PC-9 (cell line): ENCODE measurements around the gene GPC5. TPM values are rescaled to one million over a fixed set of nuclear protein-coding genes. Genes with fewer than 3 reads are reported as not detected.

Source experiments
- BruUV-seq: library from RNA; stranded (reverse); fragments of 400-500 nt; replicated peaks from 2 replicates; lab custom pipeline; 2021; lab: Mats Ljungman, UMichigan
- CTCF ChIA-PET: fragments of 300-600 bp; sonication (Branson Sonifier 250); formaldehyde crosslinking; loops from one replicate; lab custom pipeline; 2022; ENCODE audit warnings: antibody characterized with exemption; lab: Charles Lee
- POLR2A ChIA-PET: fragments of 300-600 bp; sonication (Branson Sonifier 250); formaldehyde crosslinking; loops from one replicate; lab custom pipeline; 2022; ENCODE audit warnings: antibody characterized with exemption; ENCODE audit not compliant: unreplicated experiment; lab: Charles Lee
- DNase-seq, 2 experiments: peaks; one replicate each; pipeline versions ENCODE4 v3.0.0 to v3.0.0-alpha.2; 2015 to 2022; ENCODE audit warnings: mixed read lengths in 1 of 2
- H2AFZ ChIP-seq: fragments of 200-600 bp; sonication (generic); 2 replicates; pipeline ENCODE4 v1.8.1; 2017; ENCODE audit warnings: antibody characterized with exemption
- H3F3A ChIP-seq: fragments of 200-600 bp; sonication (generic); 2 replicates; pipeline ENCODE4 v1.8.1; 2017; ENCODE audit warnings: antibody characterized with exemption, mild to moderate bottlenecking, low read depth; ENCODE audit not compliant: insufficient read depth
- H3K27ac ChIP-seq: fragments of 200-600 bp; sonication (generic); 2 replicates; pipeline ENCODE4 v1.6.1; 2016; ENCODE audit warnings: mixed run types
- H3K27me3 ChIP-seq: fragments of 200-600 bp; sonication (generic); 2 replicates; pipeline ENCODE4 v1.6.1; 2016; ENCODE audit warnings: low read depth, mixed run types; ENCODE audit not compliant: insufficient read depth
- H3K36me3 ChIP-seq: fragments of 200-600 bp; sonication (generic); 2 replicates; pipeline ENCODE4 v1.6.1; 2016; ENCODE audit warnings: low read depth, mixed run types
- H3K4me1 ChIP-seq: fragments of 200-600 bp; sonication (generic); replicated peaks from 2 replicates; pipeline ENCODE4 v1.6.1; 2016; ENCODE audit warnings: mixed run types; ENCODE audit not compliant: insufficient read depth
- H3K4me2 ChIP-seq: fragments of 200-600 bp; sonication (generic); 2 replicates; pipeline ENCODE4 v1.6.1; 2017; ENCODE audit warnings: mixed run types
- H3K4me3 ChIP-seq: fragments of 200-600 bp; sonication (generic); 2 replicates; pipeline ENCODE4 v1.6.1; 2016; ENCODE audit warnings: mixed run types
- H3K79me2 ChIP-seq: fragments of 200-600 bp; sonication (generic); 2 replicates; pipeline ENCODE4 v1.6.1; 2017; ENCODE audit warnings: low read depth, mixed run types
- H3K9me2 ChIP-seq: fragments of 200-600 bp; sonication (generic); 2 replicates; pipeline ENCODE4 v1.8.1; 2017; ENCODE audit warnings: mild to moderate bottlenecking; ENCODE audit not compliant: insufficient read depth
- H3K9me3 ChIP-seq: fragments of 200-600 bp; sonication (generic); 2 replicates; pipeline ENCODE4 v1.8.1; 2016; ENCODE audit warnings: low read depth; ENCODE audit not compliant: insufficient read depth
- H4K20me1 ChIP-seq: fragments of 200-600 bp; sonication (generic); 2 replicates; pipeline ENCODE4 v1.8.1; 2017; ENCODE audit not compliant: insufficient read depth
- CTCF ChIP-seq: fragments of 200-600 bp; sonication (generic); conservative IDR thresholded peaks from 2 replicates; pipeline ENCODE4 v1.6.1; 2017; ENCODE audit warnings: mixed run types, antibody characterized with exemption, mild to moderate bottlenecking, moderate library complexity
- EZH2 ChIP-seq: fragments of 200-600 bp; sonication (generic); IDR thresholded peaks from 2 replicates; pipeline ENCODE4 v1.8.0; 2017; ENCODE audit warnings: antibody characterized with exemption, low read depth
- intact Hi-C: fragments of 100-400 bp; cut with micrococcal nuclease; formaldehyde crosslinking; loops from one replicate; pipeline ENCODE4 v1.10.0; 2022; ENCODE audit not compliant: unreplicated experiment
- total RNA-seq: library from RNA; stranded (reverse); gene quantifications from 2 replicates; pipeline ENCODE4 v1.2.3, GENCODE V29; 2021

The GPC5 gene
- total RNA-seq, 1 experiment from 2014 or later, result not detected

DNA sequence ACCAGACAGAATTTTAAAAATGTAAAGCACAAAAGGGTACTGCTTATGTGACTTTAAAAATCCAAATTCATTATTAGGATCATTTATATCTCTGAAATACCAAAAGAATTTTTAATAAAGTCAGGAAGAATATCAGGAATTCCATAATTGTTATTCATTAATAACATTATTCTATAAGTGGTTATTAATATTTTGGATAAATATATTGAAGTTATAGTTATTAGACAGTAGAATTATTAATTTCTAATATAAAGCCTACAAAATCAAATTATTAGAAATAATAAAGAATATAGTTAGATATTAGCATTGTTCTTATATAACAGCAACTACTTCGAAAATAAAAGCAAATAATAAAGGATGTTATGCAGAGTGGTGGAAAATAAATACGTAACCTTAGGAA lies 105.8 kb downstream of the GPC5 start:
- H3K27ac ChIP-seq, result no peak overlapping the region
- no peaks in the 10 kb centered on the region for H3K9me3 ChIP-seq
- H3K9me2 ChIP-seq, result no peaks in the 10 kb centered on the region
- H3F3A ChIP-seq, result no peaks in the 10 kb centered on the region
- POLR2A ChIA-PET, result no interaction called here
- no peaks in the 10 kb centered on the region for H3K27me3 ChIP-seq
- CTCF ChIA-PET, result no interaction called here
- H4K20me1 ChIP-seq, result no peaks in the 10 kb centered on the region
- DNase-seq, result no peak
- no TSS peak for BruUV-seq
- H3K4me2 ChIP-seq, result no peak overlapping the region
- no peak overlapping the region for H3K4me3 ChIP-seq
- no peaks in the 10 kb centered on the region for H3K79me2 ChIP-seq
- H3K4me1 ChIP-seq, result no peaks in the 10 kb centered on the region
- H2AFZ ChIP-seq, result no peak overlapping the region
- intact Hi-C loops, result no loop called here
- H3K36me3 ChIP-seq, result no peaks in the 10 kb centered on the region
- TF ChIP-seq CTCF, result no peak
- TF ChIP-seq EZH2, result no peak

GRCh38 chr13:91506759-91507158 lies 108.3 kb downstream of the GPC5 start:
- BruUV-seq, result no TSS peak
- Histone ChIP-seq H4K20me1 (no peaks in the 10 kb centered on the region), H3F3A (no peaks in the 10 kb centered on the region), H3K27me3 (no peaks in the 10 kb centered on the region), H3K9me2 (no peaks in the 10 kb centered on the region), H2AFZ (no peak overlapping the region), H3K4me2 (no peak overlapping the region), H3K4me1 (no peaks in the 10 kb centered on the region), H3K36me3 (no peaks in the 10 kb centered on the region), H3K4me3 (no peak overlapping the region), H3K9me3 (no peaks in the 10 kb centered on the region), H3K79me2 (no peaks in the 10 kb centered on the region), H3K27ac (no peak overlapping the region)
- intact Hi-C loops, result no loop called here
- no peak for DNase-seq
- POLR2A ChIA-PET, result no interaction called here
- no peak for TF ChIP-seq CTCF
- no peak for TF ChIP-seq EZH2
- CTCF ChIA-PET, result no interaction called here

DNA sequence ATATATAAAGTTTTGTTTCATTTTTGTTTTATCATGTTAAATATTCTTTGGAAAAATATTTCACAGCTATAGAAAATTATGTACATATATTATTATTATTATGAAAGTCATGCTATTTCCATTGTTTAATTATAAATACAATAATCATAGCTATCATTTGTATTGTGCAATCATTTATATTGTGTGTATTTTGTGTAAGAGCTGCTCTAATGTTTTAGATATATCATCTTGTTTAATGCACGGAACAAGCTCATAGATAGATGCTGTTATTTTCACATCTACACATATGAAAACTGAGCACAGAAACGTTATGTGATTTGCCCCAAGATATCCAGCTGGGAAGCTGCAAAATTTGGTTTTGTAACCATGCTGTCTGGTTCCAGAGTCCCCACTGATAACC lies 111.6 kb downstream of the GPC5 start:
- H3K79me2 ChIP-seq, result no peaks in the 10 kb centered on the region
- H3K4me3 ChIP-seq, result no peak overlapping the region
- H3K27ac ChIP-seq, result no peak overlapping the region
- H3K36me3 ChIP-seq, result no peaks in the 10 kb centered on the region
- H3K4me2 ChIP-seq, result no peak overlapping the region
- H2AFZ ChIP-seq, result no peak overlapping the region
- H3K27me3 ChIP-seq, result no peaks in the 10 kb centered on the region
- no peaks in the 10 kb centered on the region for H3K9me3 ChIP-seq
- no peak for DNase-seq
- TF ChIP-seq CTCF, result no peak
- no peak for TF ChIP-seq EZH2
- ChIA-PET POLR2A (no interaction called here), CTCF (no interaction called here)
- H3K9me2 ChIP-seq, result no peaks in the 10 kb centered on the region
- BruUV-seq, result no TSS peak
- intact Hi-C loops, result no loop called here
- H3F3A ChIP-seq, result no peaks in the 10 kb centered on the region
- no peaks in the 10 kb centered on the region for H3K4me1 ChIP-seq
- no peaks in the 10 kb centered on the region for H4K20me1 ChIP-seq
